Measurements from ENCODE around the gene ZFAND3. TPM values are rescaled to one million over a fixed set of nuclear protein-coding genes. Genes with fewer than 3 reads are reported as not detected.

The ZFAND3 gene
- total RNA-seq, 1 donor from 2014 or later, result 18.7 TPM

DNA sequence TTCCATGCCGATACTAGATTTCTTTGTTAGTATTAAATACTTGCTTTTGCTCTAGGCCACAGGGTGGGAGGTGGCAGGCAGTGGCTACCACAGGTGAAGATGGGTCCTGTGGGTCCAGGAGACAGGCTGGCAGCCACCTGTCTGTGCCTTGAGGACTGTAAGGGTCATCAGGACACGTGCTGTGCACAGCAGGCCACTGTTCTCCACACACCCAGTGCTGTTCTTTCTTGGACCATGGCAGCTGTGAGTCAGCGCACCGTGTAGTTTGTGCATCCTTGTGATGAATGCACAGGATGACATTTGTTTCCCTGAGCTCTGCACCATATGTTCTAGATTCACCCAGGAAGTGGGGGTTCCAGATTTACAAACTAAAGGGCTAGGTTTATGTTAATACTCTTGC lies 317.0 kb downstream of the ZFAND3 start:
- TF ChIP-seq CTCF (conservative IDR thresholded peaks at IDR 0.05; ENCODE audit: low read depth, low read length), result no peak
- DNase-seq (ENCODE audit: low read depth), result no peak
- no peak overlapping the region for H3K4me3 ChIP-seq (ENCODE audit: low read depth, low read length)

GRCh38 chr6:38137608-38138265 lies 318.2 kb downstream of the ZFAND3 start:
- TF ChIP-seq CTCF (conservative IDR thresholded peaks at IDR 0.05; ENCODE audit: low read depth, low read length), result no peak
- no peak for DNase-seq (ENCODE audit: low read depth)

DNA sequence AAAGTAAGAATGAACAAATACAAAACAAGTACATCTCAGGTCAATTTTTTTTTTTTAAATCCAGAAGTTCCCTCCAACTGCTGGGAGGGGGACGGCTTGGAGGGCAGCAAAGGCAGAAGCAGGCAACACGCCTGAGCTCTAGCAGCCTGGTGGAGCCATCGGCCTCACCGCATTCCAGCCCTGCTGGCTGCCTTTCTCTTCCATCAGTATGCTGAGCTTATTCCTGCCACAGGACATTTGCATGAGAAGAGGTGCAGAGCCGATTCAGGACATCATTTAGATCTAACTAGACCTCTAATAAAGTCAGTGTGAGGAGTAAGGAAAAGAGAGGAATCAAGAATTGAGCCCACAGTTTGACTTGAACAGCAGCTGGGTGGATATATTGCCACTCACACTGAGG lies 318.8 kb downstream of the ZFAND3 start:
- DNase-seq (ENCODE audit: low read depth), result no peak
- TF ChIP-seq CTCF (conservative IDR thresholded peaks at IDR 0.05; ENCODE audit: low read depth, low read length), result no peak
- no peak overlapping the region for H3K4me3 ChIP-seq (ENCODE audit: low read depth, low read length)

More at GRCh38 chr6:38137608-38138265, 318.2 kb downstream of the ZFAND3 start:
- H3K4me3 ChIP-seq (ENCODE audit: low read depth, low read length), result no peak overlapping the region

- no peak overlapping the region for H3K4me3 ChIP-seq (ENCODE audit: low read depth, low read length)
- no peak for TF ChIP-seq CTCF (conservative IDR thresholded peaks at IDR 0.05; ENCODE audit: low read depth, low read length)
- no peak for DNase-seq (ENCODE audit: low read depth)
These were observed 321.6 kb downstream of the ZFAND3 start for GRCh38 chr6:38141085-38141484.

GRCh38 chr6:38141716-38142115 lies 322.2 kb downstream of the ZFAND3 start:
- no peak overlapping the region for H3K4me3 ChIP-seq (ENCODE audit: low read depth, low read length)
- DNase-seq (ENCODE audit: low read depth), result no peak
- no peak for TF ChIP-seq CTCF (conservative IDR thresholded peaks at IDR 0.05; ENCODE audit: low read depth, low read length)

DNA sequence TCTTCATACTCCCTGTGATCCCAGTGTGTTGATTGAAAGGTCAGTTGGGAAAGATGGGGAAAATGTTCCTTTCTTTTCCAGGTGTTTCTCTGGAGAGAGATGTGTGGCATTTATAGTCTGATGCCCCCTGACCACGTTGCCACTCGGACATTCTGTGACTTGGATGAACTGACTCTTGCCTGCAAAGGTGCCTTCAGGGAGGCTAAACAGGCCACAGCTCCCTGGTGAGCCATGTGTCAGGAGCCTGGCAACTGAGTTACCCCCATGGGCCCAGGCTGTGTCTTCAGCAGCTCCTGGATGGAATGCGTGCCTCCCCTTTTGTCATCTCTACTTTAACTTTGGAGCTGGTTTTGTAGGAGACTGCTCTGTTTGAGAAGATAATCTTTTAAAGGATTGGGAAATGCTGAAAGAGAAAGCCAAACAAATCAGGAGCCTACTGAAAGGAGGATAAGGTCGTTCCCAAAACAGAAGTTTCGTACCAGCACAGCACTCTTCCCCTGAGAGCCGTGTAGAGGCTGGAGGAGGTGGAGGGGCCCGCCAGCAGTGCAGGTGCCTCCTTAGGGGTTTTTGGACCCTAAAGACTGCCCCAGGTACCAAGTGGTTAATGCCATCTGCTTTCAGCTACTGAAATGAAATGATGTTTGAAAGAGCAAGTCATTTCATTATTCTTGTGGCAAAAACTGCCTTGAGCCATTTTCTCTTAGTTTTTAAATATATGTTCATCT lies 322.8 kb downstream of the ZFAND3 start:
- no peak overlapping the region for H3K4me3 ChIP-seq (ENCODE audit: low read depth, low read length)
- no peak for DNase-seq (ENCODE audit: low read depth)
- no peak for TF ChIP-seq CTCF (conservative IDR thresholded peaks at IDR 0.05; ENCODE audit: low read depth, low read length)

All from epithelial cell of proximal tubule (primary cell).